GM12875 (cell line): ENCODE measurements around the gene KNTC1.
A peak's percentile ranks its signal among the peaks of the same experiment; 100 is the strongest.
"Not testable (repeated sequence)": the region's sequence is repeated elsewhere in the genome, so short reads cannot be mapped to it uniquely, and the experiment has no call there.

Source experiments
- H3K4me3 ChIP-seq: one replicate; pipeline ENCODE4 v1.5.1; 2011; ENCODE audit warnings: low read depth, low read length, control low read depth
- TF ChIP-seq, protein P1 (sequence below): IDR thresholded peaks from 2 replicates; pipeline ENCODE4 v1.5.1; 2011; ENCODE audit warnings: low read depth, mild to moderate bottlenecking, control low read depth, inconsistent platforms, low read length, moderate library complexity, borderline replicate concordance; ENCODE audit not compliant: insufficient read depth

KNTC1 gene

GRCh38 chr12:122615780-122616179, 88.7 kb downstream of the KNTC1 start:
- TF ChIP-seq, protein P1, sequence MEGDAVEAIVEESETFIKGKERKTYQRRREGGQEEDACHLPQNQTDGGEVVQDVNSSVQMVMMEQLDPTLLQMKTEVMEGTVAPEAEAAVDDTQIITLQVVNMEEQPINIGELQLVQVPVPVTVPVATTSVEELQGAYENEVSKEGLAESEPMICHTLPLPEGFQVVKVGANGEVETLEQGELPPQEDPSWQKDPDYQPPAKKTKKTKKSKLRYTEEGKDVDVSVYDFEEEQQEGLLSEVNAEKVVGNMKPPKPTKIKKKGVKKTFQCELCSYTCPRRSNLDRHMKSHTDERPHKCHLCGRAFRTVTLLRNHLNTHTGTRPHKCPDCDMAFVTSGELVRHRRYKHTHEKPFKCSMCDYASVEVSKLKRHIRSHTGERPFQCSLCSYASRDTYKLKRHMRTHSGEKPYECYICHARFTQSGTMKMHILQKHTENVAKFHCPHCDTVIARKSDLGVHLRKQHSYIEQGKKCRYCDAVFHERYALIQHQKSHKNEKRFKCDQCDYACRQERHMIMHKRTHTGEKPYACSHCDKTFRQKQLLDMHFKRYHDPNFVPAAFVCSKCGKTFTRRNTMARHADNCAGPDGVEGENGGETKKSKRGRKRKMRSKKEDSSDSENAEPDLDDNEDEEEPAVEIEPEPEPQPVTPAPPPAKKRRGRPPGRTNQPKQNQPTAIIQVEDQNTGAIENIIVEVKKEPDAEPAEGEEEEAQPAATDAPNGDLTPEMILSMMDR: no peak
- no peak overlapping the region for H3K4me3 ChIP-seq

GRCh38 chr12:122635471-122635870, 108.4 kb downstream of the KNTC1 start:
- TF ChIP-seq, protein P1: no peak
- H3K4me3 ChIP-seq: no peak overlapping the region

GRCh38 chr12:122643207-122643805, 116.3 kb downstream of the KNTC1 start:
- no peak overlapping the region for H3K4me3 ChIP-seq
- TF ChIP-seq, protein P1: no peak

GRCh38 chr12:122646517-122647217, 119.6 kb downstream of the KNTC1 start:
- peak overlapping the region; percentile 15 for H3K4me3 ChIP-seq
- TF ChIP-seq, protein P1: no peak

- TF ChIP-seq, protein P1: no peak
- no peak overlapping the region for H3K4me3 ChIP-seq
Observed at GRCh38 chr12:122651520-122652224, 124.6 kb downstream of the KNTC1 start.

- H3K4me3 ChIP-seq: not testable (repeated sequence)
Observed at GRCh38 chr12:122653291-122653690, 126.2 kb downstream of the KNTC1 start.

DNA sequence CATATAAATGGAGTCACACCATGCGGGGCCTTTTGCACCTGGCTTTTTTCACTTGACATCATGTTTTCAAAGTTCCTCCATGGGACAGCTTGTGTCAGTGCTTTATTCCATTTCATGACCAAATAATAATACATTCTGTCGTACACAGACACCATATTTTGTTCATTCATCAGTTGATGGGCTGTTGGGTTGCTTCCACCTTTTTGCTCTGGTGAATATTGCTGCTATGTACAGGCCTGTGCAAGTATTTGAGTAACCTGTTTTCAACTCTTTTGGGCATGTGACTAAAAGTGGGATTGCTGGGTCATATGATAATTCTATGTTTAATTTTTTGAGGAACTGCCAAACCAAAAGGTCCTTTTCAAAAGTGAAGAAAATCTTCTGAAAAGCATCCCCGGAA, 129.2 kb downstream of the KNTC1 start:
- TF ChIP-seq, protein P1: no peak

More for the DNA sequence above, 129.2 kb downstream of the KNTC1 start:
- no peak overlapping the region for H3K4me3 ChIP-seq
